Nasal cavity respiratory epithelium epithelial cell of viscerocranial mucosa (primary cell): ENCODE measurements around the gene SPINK14. TPM values are rescaled to one million over a fixed set of nuclear protein-coding genes. Genes with fewer than 3 reads are reported as not detected.

Source experiments
- total RNA-seq: library from RNA; depleted of rRNA; stranded (reverse); fragments of >200 nt; gene quantifications from 2 replicates; pipeline ENCODE4 v1.2.3, GENCODE V29; 2014

Gene SPINK14, protein sequence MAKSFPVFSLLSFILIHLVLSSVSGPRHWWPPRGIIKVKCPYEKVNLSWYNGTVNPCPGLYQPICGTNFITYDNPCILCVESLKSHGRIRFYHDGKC
- total RNA-seq = not detected in 2 replicates

GRCh38 chr5:148168246-148168645 lies at the start of gene SPINK14:
Gene SPINK14, plus strand, starts transcription at chr5:148168546. Its CDS starts 1,187 bp downstream, at chr5:148169733.

GRCh38 chr5:148202531-148203203 lies 34.3 kb downstream of the SPINK14 start, which contains the start of gene SPINK6:
Gene SPINK6, plus strand, starts transcription at chr5:148203042. Its CDS starts 55 bp downstream, at chr5:148203097.

Other genes starting within 250 kb of the SPINK14 start
- 30.3 and 51.3 TPM in 2 replicates for gene SPINK5, start 104.6 kb upstream of the SPINK14 start, total RNA-seq
- gene SPINK6, start 34.5 kb downstream of the SPINK14 start, total RNA-seq = 1.7 TPM in 1 of 2 replicates, not detected in the other
- not detected in 2 replicates for gene MARCOL, start 70.0 kb downstream of the SPINK14 start, total RNA-seq
- not detected in 2 replicates for gene SPINK13, start 100.2 kb downstream of the SPINK14 start, total RNA-seq
- gene SPINK7, start 143.9 kb downstream of the SPINK14 start, total RNA-seq = 1.9 and 37.3 TPM in 2 replicates
- gene SPINK9, start 167.0 kb downstream of the SPINK14 start, total RNA-seq = not detected in 2 replicates
- gene FBXO38, start 215.4 kb downstream of the SPINK14 start, total RNA-seq = 33.5 and 50.0 TPM in 2 replicates